ENCODE measurements around the gene PCDHA13.

The PCDHA13 gene

DNA sequence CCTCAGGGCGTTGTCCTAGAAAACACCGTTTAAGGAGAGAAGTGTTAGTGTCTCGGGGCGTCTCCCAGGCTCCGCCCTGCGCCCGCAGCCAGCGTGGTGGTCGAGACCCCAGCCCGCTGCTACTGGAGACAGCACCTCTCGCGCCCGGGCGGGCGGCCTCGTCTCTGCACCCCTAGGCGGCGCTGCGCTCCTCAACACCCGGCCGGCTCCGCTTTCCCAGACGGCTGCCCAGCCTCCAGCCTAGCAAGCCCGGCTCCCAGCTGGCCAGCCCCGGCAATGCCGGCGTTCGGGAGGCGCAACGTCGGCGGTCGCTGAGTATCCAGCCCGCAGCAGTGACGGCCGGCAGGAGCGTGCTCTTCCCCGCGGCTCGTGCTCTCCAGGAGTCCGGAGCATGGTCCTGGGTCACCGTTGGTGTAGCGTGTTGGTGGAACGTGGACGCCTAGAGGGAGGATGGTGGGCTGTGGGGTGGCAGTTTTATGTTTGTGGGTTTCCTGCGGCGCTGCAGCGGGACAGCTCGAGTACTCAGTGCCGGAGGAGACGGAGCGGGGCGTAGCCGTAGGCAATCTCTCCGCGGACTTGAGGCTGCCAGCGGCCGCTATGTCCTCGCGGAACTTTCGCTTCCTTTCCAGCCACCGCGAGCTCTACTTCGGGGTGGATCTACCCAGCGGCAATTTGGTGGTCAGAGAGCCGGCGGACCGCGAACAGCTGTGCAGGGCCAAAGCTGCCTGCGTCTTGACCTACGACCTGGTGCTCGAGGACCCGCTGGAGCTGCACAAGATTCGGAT, 44.7 kb downstream of the PCDHA13 start:
- TF ChIP-seq TEAD4 (IDR thresholded peaks at IDR 0.05) (no peak), TCF12 (IDR thresholded peaks at IDR 0.05; ENCODE audit: low read depth) (no peak), ZBTB7A (IDR thresholded peaks at IDR 0.05; ENCODE audit: low read depth) (no peak), MAX (IDR thresholded peaks at IDR 0.05) (no peak), YY1 (IDR thresholded peaks at IDR 0.05; ENCODE audit: low read depth) (no peak), USF1 (IDR thresholded peaks at IDR 0.05) (no peak), RAD21 (IDR thresholded peaks at IDR 0.05; ENCODE audit: low read depth) (peak; percentile 36; the same call in 1 of the 2 replicates)

DNA sequence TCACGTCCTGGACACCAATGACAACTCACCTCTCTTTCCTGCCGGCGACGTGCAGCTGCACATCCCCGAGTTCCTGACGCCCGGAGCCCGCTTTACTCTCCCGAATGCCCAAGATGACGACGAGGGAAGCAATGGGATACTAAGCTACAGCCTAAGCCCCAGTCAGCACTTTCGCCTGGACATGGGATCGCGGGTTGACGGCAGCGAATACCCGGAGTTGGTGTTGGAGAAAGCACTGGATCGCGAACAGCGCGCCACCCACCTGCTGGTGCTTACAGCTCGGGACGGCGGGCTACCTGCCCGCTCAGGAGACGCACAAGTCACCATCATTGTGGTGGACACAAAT, 45.3 kb downstream of the PCDHA13 start:
- no peak for TF ChIP-seq TCF12 (IDR thresholded peaks at IDR 0.05; ENCODE audit: low read depth)
- no peak for TF ChIP-seq USF1 (IDR thresholded peaks at IDR 0.05)
- TF ChIP-seq EGR1 (IDR thresholded peaks at IDR 0.05), result no peak
- TF ChIP-seq CREB1 (IDR thresholded peaks at IDR 0.05; ENCODE audit: low read depth), result no peak
- TF ChIP-seq YY1 (IDR thresholded peaks at IDR 0.05; ENCODE audit: low read depth), result no peak
- TF ChIP-seq, protein P1, sequence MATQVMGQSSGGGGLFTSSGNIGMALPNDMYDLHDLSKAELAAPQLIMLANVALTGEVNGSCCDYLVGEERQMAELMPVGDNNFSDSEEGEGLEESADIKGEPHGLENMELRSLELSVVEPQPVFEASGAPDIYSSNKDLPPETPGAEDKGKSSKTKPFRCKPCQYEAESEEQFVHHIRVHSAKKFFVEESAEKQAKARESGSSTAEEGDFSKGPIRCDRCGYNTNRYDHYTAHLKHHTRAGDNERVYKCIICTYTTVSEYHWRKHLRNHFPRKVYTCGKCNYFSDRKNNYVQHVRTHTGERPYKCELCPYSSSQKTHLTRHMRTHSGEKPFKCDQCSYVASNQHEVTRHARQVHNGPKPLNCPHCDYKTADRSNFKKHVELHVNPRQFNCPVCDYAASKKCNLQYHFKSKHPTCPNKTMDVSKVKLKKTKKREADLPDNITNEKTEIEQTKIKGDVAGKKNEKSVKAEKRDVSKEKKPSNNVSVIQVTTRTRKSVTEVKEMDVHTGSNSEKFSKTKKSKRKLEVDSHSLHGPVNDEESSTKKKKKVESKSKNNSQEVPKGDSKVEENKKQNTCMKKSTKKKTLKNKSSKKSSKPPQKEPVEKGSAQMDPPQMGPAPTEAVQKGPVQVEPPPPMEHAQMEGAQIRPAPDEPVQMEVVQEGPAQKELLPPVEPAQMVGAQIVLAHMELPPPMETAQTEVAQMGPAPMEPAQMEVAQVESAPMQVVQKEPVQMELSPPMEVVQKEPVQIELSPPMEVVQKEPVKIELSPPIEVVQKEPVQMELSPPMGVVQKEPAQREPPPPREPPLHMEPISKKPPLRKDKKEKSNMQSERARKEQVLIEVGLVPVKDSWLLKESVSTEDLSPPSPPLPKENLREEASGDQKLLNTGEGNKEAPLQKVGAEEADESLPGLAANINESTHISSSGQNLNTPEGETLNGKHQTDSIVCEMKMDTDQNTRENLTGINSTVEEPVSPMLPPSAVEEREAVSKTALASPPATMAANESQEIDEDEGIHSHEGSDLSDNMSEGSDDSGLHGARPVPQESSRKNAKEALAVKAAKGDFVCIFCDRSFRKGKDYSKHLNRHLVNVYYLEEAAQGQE (IDR thresholded peaks at IDR 0.05; ENCODE audit: low read depth), result no peak
- TF ChIP-seq CEBPB (IDR thresholded peaks at IDR 0.05), result no peak
- no peak for TF ChIP-seq NFIC (IDR thresholded peaks at IDR 0.05)
- no peak for TF ChIP-seq TEAD4 (IDR thresholded peaks at IDR 0.05)
- no peak for TF ChIP-seq RAD21 (IDR thresholded peaks at IDR 0.05; ENCODE audit: low read depth)
- TF ChIP-seq FOXM1 (IDR thresholded peaks at IDR 0.05; ENCODE audit: borderline replicate concordance, low read depth), result no peak
- TF ChIP-seq MAX (IDR thresholded peaks at IDR 0.05), result no peak
- TF ChIP-seq TAF1 (IDR thresholded peaks at IDR 0.05; ENCODE audit: low read depth), result no peak
- TF ChIP-seq ZBTB7A (IDR thresholded peaks at IDR 0.05; ENCODE audit: low read depth), result no peak
- TF ChIP-seq EP300 (IDR thresholded peaks at IDR 0.05; ENCODE audit: borderline replicate concordance), result no peak
